Stimulated activated CD8-positive, alpha-beta memory T cell treated with anti-CD3 and anti-CD28 coated beads, Interleukin-15, amount 100 ng/mL, for 48 hours (primary cell): ENCODE measurements around the gene KLK12.

Experiments
- DNase-seq, 2 donors: peaks; one replicate each; pipeline ENCODE4 v3.0.0-alpha.2; 2020; ENCODE audit warnings: low read depth in 2 of 2

The KLK12 gene, protein sequence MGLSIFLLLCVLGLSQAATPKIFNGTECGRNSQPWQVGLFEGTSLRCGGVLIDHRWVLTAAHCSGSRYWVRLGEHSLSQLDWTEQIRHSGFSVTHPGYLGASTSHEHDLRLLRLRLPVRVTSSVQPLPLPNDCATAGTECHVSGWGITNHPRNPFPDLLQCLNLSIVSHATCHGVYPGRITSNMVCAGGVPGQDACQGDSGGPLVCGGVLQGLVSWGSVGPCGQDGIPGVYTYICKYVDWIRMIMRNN

DNA sequence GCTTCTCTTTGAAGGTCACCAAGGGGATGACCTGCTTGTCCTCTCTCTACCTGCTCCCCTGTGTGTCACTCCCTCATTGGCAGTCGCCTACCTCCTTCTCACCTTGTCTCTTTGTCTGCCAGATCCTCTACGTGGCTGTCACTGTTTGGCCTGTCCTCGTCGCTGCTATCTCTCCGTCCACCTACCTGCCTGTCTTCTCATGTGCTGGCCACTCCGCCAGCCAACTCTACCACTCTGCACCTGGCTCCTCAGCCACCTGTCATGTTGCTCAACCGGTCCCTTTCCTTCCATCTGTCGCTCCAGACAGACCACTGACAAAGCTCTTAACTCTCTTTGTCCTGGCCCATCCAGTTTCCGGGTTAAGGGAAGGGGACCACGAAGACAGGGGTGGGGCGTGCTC is at the start of gene KLK12:
KLK12 (minus strand) TSS at position 299 of the 400 bp plus-strand sequence. CDS start 381 bp downstream, outside the sequence.
- DNase-seq, result no peak

DNA sequence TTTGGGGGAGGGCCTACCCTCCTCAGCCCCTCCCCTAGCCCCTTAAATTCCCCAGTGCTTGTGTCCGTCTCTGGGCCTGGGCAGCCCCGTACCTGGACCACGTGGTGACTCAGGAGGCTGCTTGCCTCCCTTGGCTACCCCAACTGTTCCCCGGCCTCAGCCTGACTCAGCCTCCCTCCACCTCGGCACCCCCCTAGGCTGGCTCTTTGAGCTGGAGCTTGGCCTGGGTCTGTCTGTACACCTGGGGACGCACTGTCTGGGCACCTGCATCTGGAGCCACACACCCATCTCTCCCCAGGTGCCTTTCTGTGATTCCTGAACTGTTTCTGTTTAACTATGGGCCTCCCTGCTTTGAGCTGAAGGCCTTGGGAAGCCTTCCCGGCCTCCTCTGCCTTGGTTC is 49.7 kb upstream of the KLK12 start:
- DNase-seq, result no peak

DNA sequence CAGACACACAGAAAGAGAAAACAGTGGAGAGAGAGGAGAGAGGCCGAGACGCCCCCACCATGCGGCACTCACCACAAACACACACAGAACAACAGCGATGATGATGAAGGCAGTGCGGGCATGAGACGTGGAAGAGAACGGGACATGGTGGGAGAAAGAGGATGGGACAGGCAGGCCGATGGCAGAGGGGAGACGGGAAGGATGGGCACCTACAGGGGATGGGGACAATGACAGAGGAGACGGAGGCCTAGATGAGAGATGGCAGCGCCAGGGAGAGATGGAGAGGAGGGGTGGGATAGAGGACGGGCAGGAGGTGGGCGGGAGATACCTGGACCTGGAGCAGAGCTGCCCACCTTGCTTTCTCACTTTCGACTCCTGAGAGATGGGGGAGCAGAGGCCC is 49.0 kb upstream of the KLK12 start:
- no peak for DNase-seq

DNA sequence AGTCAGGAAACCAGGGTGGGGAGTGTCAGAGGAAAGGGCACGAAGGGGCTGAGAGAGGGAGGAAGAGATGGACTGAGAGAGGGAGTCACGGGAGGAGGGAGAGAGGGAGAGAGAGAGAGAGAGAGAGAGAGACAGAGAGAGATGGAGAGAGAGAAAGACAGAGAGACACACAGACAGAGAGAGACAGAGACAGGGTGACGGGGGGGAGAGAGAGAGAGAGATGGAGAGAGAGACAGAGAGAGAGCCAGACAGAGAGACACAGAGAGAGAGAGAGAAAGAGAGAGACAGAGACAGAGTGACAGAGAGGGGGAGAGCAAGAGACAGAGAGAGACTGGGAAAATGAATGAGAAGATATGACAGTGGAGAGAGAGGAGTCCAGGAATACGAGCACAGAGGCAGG is 48.4 kb upstream of the KLK12 start:
- no peak for DNase-seq

GRCh38 chr19:51082611-51083010 is 47.8 kb upstream of the KLK12 start, which contains the start of gene KLK14:
Gene KLK14 (minus strand): TSS chr19:51082887. CDS start chr19:51082614, 273 bp downstream.
- no peak for DNase-seq

DNA sequence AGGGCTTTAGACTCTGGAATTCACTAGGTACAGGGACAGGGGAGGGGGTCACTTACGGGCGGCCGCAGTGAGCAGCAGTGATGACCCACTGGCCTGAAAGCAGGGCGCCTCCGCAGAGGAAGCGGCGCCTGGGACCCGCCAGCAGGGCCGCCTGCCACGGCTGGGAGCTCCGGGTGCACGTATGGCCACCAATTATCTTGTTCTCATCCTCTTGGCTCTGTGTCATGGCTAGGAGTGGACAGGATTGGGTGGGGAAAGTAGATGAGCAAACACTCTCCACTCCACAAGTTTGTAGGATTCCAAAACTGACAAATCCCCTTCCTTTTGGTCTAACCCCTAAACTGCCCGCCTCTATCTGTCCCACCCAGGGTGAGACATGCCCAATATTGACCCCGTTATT is 46.7 kb upstream of the KLK12 start:
- DNase-seq, result no peak

GRCh38 chr19:51079481-51080110 is 44.8 kb upstream of the KLK12 start:
- no peak for DNase-seq

- DNase-seq, result no peak
Measured at GRCh38 chr19:51078731-51079130, 43.9 kb upstream of the KLK12 start.

- no peak for DNase-seq
Measured at GRCh38 chr19:51078104-51078503, 43.3 kb upstream of the KLK12 start.

DNA sequence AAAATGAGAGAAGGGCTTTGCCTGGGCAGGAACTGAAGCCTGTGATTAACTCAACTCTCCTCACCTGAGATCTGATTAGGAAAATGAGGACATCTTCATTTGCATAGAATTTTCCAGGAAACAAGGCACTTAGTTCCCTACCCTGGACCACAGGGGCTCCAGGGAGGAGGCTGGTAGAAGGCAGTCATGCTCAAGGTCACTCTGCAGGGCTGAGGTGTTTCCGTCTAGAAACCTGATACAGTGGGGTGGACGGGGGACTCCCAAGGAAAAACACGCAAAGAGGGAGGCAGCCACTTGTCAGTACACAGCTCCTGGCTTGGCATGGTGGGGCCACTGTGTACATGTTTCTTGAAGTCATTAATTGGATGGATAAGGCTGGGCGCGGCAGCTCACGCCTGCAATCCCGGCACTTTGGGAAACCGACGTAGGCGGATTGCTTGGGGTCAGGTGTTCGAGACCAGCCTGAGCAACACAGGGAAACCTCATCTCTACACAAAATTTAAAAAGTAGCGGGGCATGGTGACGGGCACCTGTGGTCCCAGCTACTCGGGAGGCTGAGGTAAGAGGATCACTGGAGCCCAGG is 41.9 kb upstream of the KLK12 start:
- no peak for DNase-seq

DNA sequence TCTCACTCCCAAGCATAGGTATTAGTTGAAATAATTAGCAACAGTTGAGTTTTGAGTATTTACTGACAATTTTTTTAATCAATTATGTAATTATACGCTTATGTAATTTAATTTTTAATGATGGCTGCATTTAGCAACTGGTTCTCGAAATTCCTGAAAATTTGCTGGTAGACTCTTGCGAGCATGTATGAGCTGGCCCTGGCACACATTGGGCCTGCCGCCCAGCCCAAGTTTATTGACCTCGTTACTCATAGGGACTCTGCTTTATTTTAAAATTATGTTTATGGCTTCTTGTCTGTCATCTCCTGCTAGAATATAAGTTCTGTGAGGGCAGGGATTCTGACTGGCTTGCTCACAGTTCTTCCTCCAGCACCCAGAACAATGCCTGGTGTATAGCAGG is 41.2 kb upstream of the KLK12 start:
- no peak for DNase-seq

- DNase-seq, result no peak
Measured at GRCh38 chr19:51071095-51071405, 36.2 kb upstream of the KLK12 start.

DNA sequence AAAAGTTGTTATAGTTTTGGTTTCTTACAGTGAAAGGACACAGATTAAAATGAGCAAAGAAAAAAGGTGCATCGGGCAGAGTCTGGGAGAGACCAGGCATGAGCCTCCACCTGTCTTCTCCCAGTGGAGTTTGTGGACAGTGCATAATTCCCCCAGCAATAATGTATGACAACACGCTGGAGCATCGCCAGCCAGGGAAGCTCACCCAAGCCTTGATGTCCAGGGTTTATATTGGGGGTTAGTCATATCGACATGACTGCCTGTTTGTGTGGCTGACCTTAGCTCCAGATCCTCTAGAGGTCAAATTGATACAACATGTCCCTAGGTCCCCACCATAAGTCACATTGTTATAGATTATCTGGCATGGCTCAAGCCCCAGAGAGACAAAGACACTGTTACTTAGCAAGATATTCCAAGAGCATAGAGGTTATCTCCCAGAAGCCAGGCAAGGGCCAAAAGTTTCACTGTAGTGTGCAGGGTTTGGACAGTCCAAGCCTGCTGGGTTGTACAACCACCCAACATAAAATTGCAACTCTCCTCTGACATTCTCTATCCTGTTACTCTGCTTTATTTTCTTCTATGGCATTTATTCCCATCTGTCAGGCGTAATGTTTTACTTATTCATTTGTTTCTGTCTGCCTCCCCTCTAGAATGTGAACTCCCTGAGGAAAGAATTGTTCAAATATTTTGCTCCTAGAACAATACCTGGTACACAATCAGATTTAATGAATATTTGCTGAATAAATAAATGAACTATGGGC is 35.7 kb upstream of the KLK12 start:
- no peak for DNase-seq

- no peak for DNase-seq
Measured at GRCh38 chr19:51066393-51067186, 31.8 kb upstream of the KLK12 start.

- DNase-seq, result no peak
Measured at GRCh38 chr19:51065221-51065960, 30.6 kb upstream of the KLK12 start.

GRCh38 chr19:51064534-51065220 is 29.9 kb upstream of the KLK12 start, which contains the start of gene KLK13:
Gene KLK13 (minus strand): TSS chr19:51065092. CDS start chr19:51065067, 25 bp downstream.
- DNase-seq, result no peak

GRCh38 chr19:51063664-51064063 is 28.9 kb upstream of the KLK12 start:
- no peak for DNase-seq

- no peak for DNase-seq
Measured at GRCh38 chr19:51060973-51061372, 26.2 kb upstream of the KLK12 start.

DNA sequence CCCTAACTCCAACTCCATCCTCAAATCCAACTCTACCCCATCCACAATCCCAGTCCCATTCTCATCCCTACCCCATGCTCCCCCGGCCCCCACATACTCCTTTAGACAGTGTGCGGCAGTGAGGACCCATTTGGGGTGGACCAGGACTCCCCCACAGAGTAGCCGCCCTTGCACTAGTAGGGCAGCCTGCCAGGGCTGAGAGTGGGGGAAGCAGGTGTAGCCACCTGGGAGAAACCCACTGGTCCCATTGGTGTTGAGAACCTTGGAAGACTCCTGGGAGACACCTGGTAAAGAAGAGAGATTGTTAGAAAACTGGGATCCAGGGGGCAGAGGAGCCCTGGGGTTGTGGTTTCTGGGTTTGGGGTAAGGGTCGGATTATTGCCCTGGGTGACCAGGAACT is 25.5 kb upstream of the KLK12 start:
- DNase-seq, result no peak

DNA sequence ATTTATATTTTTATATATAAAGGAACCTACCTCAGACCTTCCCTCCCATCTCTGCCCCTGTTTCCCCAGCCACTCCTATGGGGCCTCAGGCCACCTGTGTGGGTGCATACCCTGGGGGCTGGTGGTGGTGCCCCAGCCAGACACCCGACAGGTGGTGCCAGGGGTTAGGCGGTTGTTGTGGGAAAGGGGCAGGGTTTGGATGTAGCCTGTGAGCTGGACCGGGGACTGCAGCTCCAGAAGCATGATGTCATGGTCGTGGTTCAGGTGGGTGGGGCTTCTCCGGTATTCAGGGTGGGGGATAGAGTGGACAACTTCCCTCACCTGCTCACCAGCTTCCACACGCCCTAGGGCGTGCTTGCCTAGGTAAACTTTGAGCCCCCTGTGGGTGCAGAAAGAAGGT is 24.9 kb upstream of the KLK12 start:
- DNase-seq, result no peak
